ENCODE results near the gene SERPINE1. TPM values are rescaled to one million over a fixed set of nuclear protein-coding genes. Genes with fewer than 3 reads are reported as not detected.
"Not testable (repeated sequence)": the region's sequence is repeated elsewhere in the genome, so short reads cannot be mapped to it uniquely, and the experiment has no call there.

SERPINE1 gene
- total RNA-seq, 1 donor: 921 TPM

DNA sequence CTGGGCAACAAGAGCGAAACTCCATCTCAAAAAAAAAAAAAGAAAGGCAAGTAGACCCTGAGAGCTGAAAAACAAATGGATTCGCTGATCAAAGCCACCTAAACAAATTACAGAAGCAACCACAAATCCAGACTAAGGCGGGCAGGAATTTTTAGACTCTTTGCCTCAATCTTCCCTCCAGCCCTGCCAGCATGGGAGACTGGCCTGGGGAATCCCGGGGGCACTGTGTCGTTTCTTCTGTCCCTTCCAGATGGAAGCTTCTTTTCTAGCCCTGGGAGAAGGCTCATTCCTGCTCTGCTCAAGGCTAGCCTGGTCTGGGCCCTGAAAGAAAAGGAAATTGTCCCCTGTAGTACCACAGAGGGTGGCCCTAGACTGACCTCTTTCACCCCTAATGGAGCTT lies 15.6 kb upstream of the SERPINE1 start:
- no peak overlapping the region for H3K4me3 ChIP-seq (ENCODE audit: low read depth, low read length)
- no peak for DNase-seq (ENCODE audit: low read depth)
- TF ChIP-seq, protein P1, sequence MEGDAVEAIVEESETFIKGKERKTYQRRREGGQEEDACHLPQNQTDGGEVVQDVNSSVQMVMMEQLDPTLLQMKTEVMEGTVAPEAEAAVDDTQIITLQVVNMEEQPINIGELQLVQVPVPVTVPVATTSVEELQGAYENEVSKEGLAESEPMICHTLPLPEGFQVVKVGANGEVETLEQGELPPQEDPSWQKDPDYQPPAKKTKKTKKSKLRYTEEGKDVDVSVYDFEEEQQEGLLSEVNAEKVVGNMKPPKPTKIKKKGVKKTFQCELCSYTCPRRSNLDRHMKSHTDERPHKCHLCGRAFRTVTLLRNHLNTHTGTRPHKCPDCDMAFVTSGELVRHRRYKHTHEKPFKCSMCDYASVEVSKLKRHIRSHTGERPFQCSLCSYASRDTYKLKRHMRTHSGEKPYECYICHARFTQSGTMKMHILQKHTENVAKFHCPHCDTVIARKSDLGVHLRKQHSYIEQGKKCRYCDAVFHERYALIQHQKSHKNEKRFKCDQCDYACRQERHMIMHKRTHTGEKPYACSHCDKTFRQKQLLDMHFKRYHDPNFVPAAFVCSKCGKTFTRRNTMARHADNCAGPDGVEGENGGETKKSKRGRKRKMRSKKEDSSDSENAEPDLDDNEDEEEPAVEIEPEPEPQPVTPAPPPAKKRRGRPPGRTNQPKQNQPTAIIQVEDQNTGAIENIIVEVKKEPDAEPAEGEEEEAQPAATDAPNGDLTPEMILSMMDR (IDR thresholded peaks at IDR 0.05; ENCODE audit: insufficient read depth, low read depth, low read length): no peak

- H3K4me3 ChIP-seq (ENCODE audit: low read depth, low read length): no peak overlapping the region
- peak; percentile 93 for DNase-seq (ENCODE audit: low read depth)
- TF ChIP-seq, protein P1 (IDR thresholded peaks at IDR 0.05; ENCODE audit: insufficient read depth, low read depth, low read length): no peak
Measured at GRCh38 chr7:101112233-101112632, 14.7 kb upstream of the SERPINE1 start.

- not testable (repeated sequence) for DNase-seq (ENCODE audit: low read depth); H3K4me3 ChIP-seq (ENCODE audit: low read depth, low read length)
Measured at GRCh38 chr7:101113140-101113539, 13.8 kb upstream of the SERPINE1 start.

DNA sequence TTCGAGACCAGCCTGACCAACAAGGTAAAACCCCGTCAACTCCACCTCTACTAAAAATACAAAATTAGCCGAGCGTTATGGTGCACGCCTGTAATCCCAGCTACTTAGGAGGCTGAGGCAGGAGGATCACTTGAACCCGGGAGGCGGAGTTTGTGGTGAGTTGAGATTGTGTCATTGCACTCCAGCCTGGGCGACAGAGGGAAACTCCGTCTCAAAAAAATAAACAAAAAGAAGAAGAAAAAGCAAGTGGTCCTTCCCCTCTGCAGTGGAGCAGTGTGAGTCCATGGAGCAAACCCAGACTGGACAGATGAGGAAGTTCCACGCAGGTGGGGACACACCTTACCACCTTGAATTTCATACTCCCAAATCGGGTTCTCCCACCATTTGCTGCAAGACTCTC lies 13.1 kb upstream of the SERPINE1 start:
- TF ChIP-seq, protein P1 (IDR thresholded peaks at IDR 0.05; ENCODE audit: insufficient read depth, low read depth, low read length): no peak
- H3K4me3 ChIP-seq (ENCODE audit: low read depth, low read length): no peak overlapping the region
- no peak for DNase-seq (ENCODE audit: low read depth)

DNA sequence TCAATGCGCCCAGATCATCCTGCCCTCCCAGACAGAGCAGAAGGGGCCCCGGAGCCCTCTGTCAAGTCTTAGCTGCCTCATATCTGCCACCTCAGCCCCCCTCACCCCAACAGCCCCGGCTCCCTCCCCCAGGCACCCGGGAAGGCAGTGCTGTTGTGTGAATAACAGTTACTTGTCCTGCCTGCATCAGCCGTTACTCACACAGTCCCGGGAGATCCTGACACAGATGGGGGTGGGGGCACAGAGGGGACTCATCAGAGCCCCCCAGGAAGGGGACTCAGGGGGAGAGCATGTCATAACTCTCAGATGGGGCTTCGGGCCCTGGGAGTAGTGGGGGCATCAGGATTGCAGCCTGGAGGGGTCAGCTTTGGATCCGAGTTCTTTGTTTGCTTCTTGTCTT lies 12.4 kb upstream of the SERPINE1 start:
- H3K4me3 ChIP-seq (ENCODE audit: low read depth, low read length): no peak overlapping the region
- DNase-seq (ENCODE audit: low read depth): no peak
- TF ChIP-seq, protein P1 (IDR thresholded peaks at IDR 0.05; ENCODE audit: insufficient read depth, low read depth, low read length): no peak

DNA sequence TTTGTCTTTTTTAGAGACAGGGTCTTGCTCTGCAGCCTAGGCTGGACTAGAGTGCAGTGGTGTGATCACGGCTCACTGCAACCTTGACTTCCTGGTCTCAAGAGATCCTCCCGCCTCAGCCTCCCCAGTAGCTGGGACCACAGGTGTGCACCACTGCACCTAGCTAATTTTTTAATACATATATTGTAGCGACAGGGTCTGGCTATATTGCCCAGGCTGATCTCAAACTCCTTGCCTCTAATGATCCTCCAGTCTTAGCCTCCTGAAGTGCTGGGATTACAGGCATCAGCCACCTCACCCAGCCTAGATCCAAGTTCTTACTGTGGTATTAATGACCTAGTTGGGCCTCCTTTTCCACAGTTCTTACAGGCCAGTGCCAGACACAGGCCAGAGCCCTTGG lies 11.7 kb upstream of the SERPINE1 start:
- no peak for DNase-seq (ENCODE audit: low read depth)
- TF ChIP-seq, protein P1 (IDR thresholded peaks at IDR 0.05; ENCODE audit: insufficient read depth, low read depth, low read length): no peak
- no peak overlapping the region for H3K4me3 ChIP-seq (ENCODE audit: low read depth, low read length)

GRCh38 chr7:101116898-101117297 lies 10.0 kb upstream of the SERPINE1 start:
- TF ChIP-seq, protein P1 (IDR thresholded peaks at IDR 0.05; ENCODE audit: insufficient read depth, low read depth, low read length): no peak
- H3K4me3 ChIP-seq (ENCODE audit: low read depth, low read length): no peak overlapping the region
- DNase-seq (ENCODE audit: low read depth): no peak

All from fibroblast of villous mesenchyme (primary cell).